Activated T-cell treated with anti-CD3 and anti-CD28 coated beads, Interleukin-2, amount 50 U/mL, for 4 hours (primary cell): Measurements from ENCODE around the gene RAB8A. TPM values are rescaled to one million over a fixed set of nuclear protein-coding genes. Genes with fewer than 3 reads are reported as not detected.

Experiments
- ATAC-seq, 2 donors: fragments of 200-7000 bp; cut with Tn5 transposase; one replicate each; pipeline ENCODE4 v1.10.0; 2021
- DNase-seq: peaks from one replicate; pipeline ENCODE4 v3.0.0-alpha.2; 2020
- H3K27me3 Mint-ChIP-seq: one replicate; pipeline ENCODE4 v1.8.0; 2021; ENCODE audit warnings: low read depth, mixed read lengths
- H3K36me3 Mint-ChIP-seq: one replicate; pipeline ENCODE4 v1.8.0; 2022; ENCODE audit warnings: mixed read lengths; ENCODE audit not compliant: insufficient read depth
- H3K4me1 Mint-ChIP-seq: one replicate; pipeline ENCODE4 v1.8.0; 2021; ENCODE audit warnings: low read depth, mixed read lengths
- H3K4me3 Mint-ChIP-seq: one replicate; pipeline ENCODE4 v1.8.0; 2021; ENCODE audit warnings: mild to moderate bottlenecking, moderate library complexity, mixed read lengths
- H3K9me3 Mint-ChIP-seq: one replicate; pipeline ENCODE4 v1.8.0; 2021; ENCODE audit warnings: mixed read lengths
- total RNA-seq, 3 donors: library from RNA; stranded (reverse); gene quantifications; one replicate each; pipeline ENCODE4 v1.2.1, GENCODE V29; 2021

The RAB8A gene
- total RNA-seq: 100 to 1,000 TPM; 140 to 167 (median 153) TPM

- H3K27me3 Mint-ChIP-seq: no peaks in the 10 kb centered on the region
- H3K36me3 Mint-ChIP-seq: peaks cover 10% of the 10 kb centered on the region
- peak within 1 kb of the TSS; percentile 98 for H3K4me3 Mint-ChIP-seq
- H3K9me3 Mint-ChIP-seq: no peaks in the 10 kb centered on the region
- peak; percentile 96 for ATAC-seq
- peak; percentile 99 for DNase-seq
- H3K4me1 Mint-ChIP-seq: peaks cover 34% of the 10 kb centered on the region
Measured at GRCh38 chr19:16111160-16111908, at the start of gene RAB8A. TSS of gene RAB8A (plus strand) at chr19:16111889. CDS start at chr19:16111902, 13 bp downstream.

GRCh38 chr19:16061943-16062342, 49.7 kb upstream of the RAB8A start:
- Mint-ChIP-seq H3K9me3 (peaks cover 4% of the 10 kb centered on the region), H3K4me3 (no peak overlapping the region), H3K4me1 (peaks cover 19% of the 10 kb centered on the region), H3K27me3 (peaks cover 3% of the 10 kb centered on the region), H3K36me3 (no peaks in the 10 kb centered on the region)
- DNase-seq: no peak
- peak; percentile 29 to 49 for ATAC-seq

- peaks cover 19% of the 10 kb centered on the region for H3K4me1 Mint-ChIP-seq
- peak; percentile 72 for DNase-seq
- ATAC-seq: peak; percentile 50 to 57
- H3K9me3 Mint-ChIP-seq: no peaks in the 10 kb centered on the region
- no peaks in the 10 kb centered on the region for H3K36me3 Mint-ChIP-seq
- peaks cover 3% of the 10 kb centered on the region for H3K27me3 Mint-ChIP-seq
- no peak overlapping the region for H3K4me3 Mint-ChIP-seq
Measured at GRCh38 chr19:16062789-16063188, 48.9 kb upstream of the RAB8A start.

GRCh38 chr19:16064209-16064889, 47.3 kb upstream of the RAB8A start:
- Mint-ChIP-seq H3K9me3 (no peaks in the 10 kb centered on the region), H3K36me3 (no peaks in the 10 kb centered on the region), H3K4me3 (no peak overlapping the region), H3K27me3 (no peaks in the 10 kb centered on the region), H3K4me1 (peaks cover 19% of the 10 kb centered on the region)
- DNase-seq (no peak), ATAC-seq (no peak)

- Mint-ChIP-seq H3K9me3 (no peaks in the 10 kb centered on the region), H3K36me3 (no peaks in the 10 kb centered on the region), H3K4me3 (no peak overlapping the region), H3K4me1 (peaks cover 23% of the 10 kb centered on the region), H3K27me3 (no peaks in the 10 kb centered on the region)
- ATAC-seq: no peak
- DNase-seq: peak; percentile 30
Measured at GRCh38 chr19:16066611-16067104, 45.0 kb upstream of the RAB8A start.

GRCh38 chr19:16067205-16067938, 44.3 kb upstream of the RAB8A start:
- H3K4me3 Mint-ChIP-seq: no peak overlapping the region
- ATAC-seq (no peak), DNase-seq (no peak)
- H3K9me3 Mint-ChIP-seq: no peaks in the 10 kb centered on the region
- peaks cover 22% of the 10 kb centered on the region for H3K4me1 Mint-ChIP-seq
- H3K27me3 Mint-ChIP-seq: no peaks in the 10 kb centered on the region
- H3K36me3 Mint-ChIP-seq: no peaks in the 10 kb centered on the region

GRCh38 chr19:16068696-16069259, 42.9 kb upstream of the RAB8A start:
- Mint-ChIP-seq H3K9me3 (no peaks in the 10 kb centered on the region), H3K4me1 (peaks cover 28% of the 10 kb centered on the region), H3K36me3 (no peaks in the 10 kb centered on the region), H3K27me3 (no peaks in the 10 kb centered on the region), H3K4me3 (no peak overlapping the region)
- ATAC-seq (no peak), DNase-seq (no peak)

GRCh38 chr19:16069813-16070365, 41.8 kb upstream of the RAB8A start:
- no peak for DNase-seq
- Mint-ChIP-seq H3K27me3 (no peaks in the 10 kb centered on the region), H3K4me3 (peak overlapping the region; percentile 60), H3K4me1 (peaks cover 39% of the 10 kb centered on the region), H3K9me3 (no peaks in the 10 kb centered on the region), H3K36me3 (no peaks in the 10 kb centered on the region)
- ATAC-seq: peak; percentile 15 to 20

- Mint-ChIP-seq H3K27me3 (no peaks in the 10 kb centered on the region), H3K36me3 (no peaks in the 10 kb centered on the region), H3K9me3 (no peaks in the 10 kb centered on the region), H3K4me3 (peak overlapping the region; percentile 60), H3K4me1 (peaks cover 41% of the 10 kb centered on the region)
- DNase-seq: peak; percentile 72
- peak; percentile 96 to 97 for ATAC-seq
Measured at GRCh38 chr19:16070366-16070990, 41.2 kb upstream of the RAB8A start.

- no peaks in the 10 kb centered on the region for H3K36me3 Mint-ChIP-seq
- ATAC-seq (no peak), DNase-seq (no peak)
- no peak overlapping the region for H3K4me3 Mint-ChIP-seq
- H3K27me3 Mint-ChIP-seq: no peaks in the 10 kb centered on the region
- H3K9me3 Mint-ChIP-seq: no peaks in the 10 kb centered on the region
- peaks cover 40% of the 10 kb centered on the region for H3K4me1 Mint-ChIP-seq
Measured at GRCh38 chr19:16071072-16071691, 40.5 kb upstream of the RAB8A start.

- no peak overlapping the region for H3K4me3 Mint-ChIP-seq
- no peaks in the 10 kb centered on the region for H3K9me3 Mint-ChIP-seq
- DNase-seq (no peak), ATAC-seq (no peak)
- no peaks in the 10 kb centered on the region for H3K27me3 Mint-ChIP-seq
- peaks cover 44% of the 10 kb centered on the region for H3K4me1 Mint-ChIP-seq
- no peaks in the 10 kb centered on the region for H3K36me3 Mint-ChIP-seq
Measured at GRCh38 chr19:16073481-16073880, 38.2 kb upstream of the RAB8A start.

- H3K9me3 Mint-ChIP-seq: no peaks in the 10 kb centered on the region
- H3K4me1 Mint-ChIP-seq: peaks cover 50% of the 10 kb centered on the region
- H3K27me3 Mint-ChIP-seq: no peaks in the 10 kb centered on the region
- H3K4me3 Mint-ChIP-seq: no peak overlapping the region
- no peak for ATAC-seq
- no peak for DNase-seq
- no peaks in the 10 kb centered on the region for H3K36me3 Mint-ChIP-seq
Measured at GRCh38 chr19:16073988-16074387, 37.7 kb upstream of the RAB8A start.
